Measurements from ENCODE around the gene PLPP1.

PLPP1 gene

DNA sequence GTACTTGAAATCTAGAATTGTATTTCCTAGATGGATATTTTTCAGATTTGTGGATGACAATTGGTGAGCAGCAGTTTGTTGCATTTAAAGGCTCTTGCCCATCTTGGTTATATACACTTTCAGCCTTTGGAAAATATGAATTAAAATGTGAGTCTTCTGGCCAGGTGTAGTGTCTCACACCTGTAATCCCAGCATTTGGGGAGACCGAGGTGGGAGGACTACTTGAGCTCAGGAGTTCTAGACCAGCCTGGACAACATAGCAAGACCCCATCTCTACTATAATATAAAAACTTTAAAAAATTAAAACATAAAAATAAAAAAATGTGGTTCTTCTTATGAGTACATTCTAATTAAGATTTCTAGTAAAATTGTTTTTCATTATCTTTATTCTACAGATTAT is 125.0 kb downstream of the PLPP1 start:
- no peak for DNase-seq (ENCODE audit: low read depth in 1 of 2, low spot score in 1 of 2)

- no peak for DNase-seq (ENCODE audit: low read depth in 1 of 2, low spot score in 1 of 2)
Observed at GRCh38 chr5:55407984-55408383, 126.8 kb downstream of the PLPP1 start.

- DNase-seq (ENCODE audit: low read depth in 1 of 2, low spot score in 1 of 2), result no peak
Observed at GRCh38 chr5:55407059-55407684, 127.6 kb downstream of the PLPP1 start.

DNA sequence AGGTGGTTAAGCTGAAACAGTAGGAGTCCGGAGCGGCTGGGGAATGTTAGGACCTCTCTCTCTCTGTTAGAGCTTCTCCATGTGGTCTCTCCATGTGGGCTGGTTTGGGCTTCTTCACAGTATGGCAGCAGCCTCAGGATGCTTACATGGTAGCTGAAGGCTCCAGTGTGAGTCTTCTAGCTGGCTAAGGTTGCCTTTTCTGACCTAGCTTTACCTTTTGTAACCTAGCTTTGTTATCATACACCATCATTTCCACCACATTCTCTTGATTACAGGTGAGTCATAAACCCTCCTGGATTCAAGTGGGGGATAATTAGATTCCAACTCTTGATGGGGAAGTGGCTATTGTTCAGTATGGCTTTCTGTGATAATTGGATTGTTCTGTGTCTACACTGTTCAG is 128.5 kb downstream of the PLPP1 start:
- DNase-seq (ENCODE audit: low read depth in 1 of 2, low spot score in 1 of 2), result no peak

GRCh38 chr5:55402199-55402598 is 132.6 kb downstream of the PLPP1 start:
- DNase-seq (ENCODE audit: low read depth in 1 of 2, low spot score in 1 of 2), result no peak

GRCh38 chr5:55393501-55394175 is 141.1 kb downstream of the PLPP1 start:
- DNase-seq (ENCODE audit: low read depth in 1 of 2, low spot score in 1 of 2), result no peak

DNA sequence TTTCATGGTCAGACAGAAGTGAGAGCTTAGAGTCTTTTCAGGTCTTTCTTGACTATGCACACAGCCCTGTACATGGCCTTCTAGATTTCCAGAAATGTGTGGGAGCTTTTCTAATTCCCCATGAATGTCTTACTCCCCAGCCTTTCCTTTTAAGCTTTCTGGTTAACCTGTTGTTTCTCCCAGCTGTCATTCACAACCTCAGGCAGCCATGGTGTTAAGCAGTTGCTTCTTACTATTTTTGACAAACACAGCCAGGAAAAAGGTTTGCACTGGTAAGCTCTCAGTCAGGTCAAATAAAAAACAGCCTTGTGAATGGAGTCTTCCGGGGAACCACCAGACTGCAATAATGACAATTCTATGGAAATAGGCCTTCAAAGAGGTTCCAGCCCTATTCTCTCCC is 142.1 kb downstream of the PLPP1 start:
- no peak for DNase-seq (ENCODE audit: low read depth in 1 of 2, low spot score in 1 of 2)

GRCh38 chr5:55391707-55392106 is 143.1 kb downstream of the PLPP1 start:
- no peak for DNase-seq (ENCODE audit: low read depth in 1 of 2, low spot score in 1 of 2)

DNA sequence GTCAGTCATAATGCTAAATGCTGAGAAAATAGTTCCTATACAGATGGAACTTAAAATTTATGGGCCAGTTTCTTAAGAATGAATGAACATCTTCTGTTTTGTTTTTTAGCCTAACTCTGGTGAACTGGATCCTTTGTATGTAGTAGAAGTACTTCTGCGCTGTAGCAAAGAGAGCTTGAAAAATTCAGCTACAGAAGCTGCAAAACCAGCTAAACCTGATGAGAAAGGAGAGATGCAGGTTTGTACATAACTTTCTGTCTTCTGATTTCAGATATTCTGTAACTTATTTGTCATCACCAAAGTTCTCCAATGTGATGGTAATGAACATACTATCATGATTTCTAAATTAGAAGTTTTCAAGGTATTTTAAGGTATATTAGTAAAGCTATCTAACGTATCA is 146.9 kb downstream of the PLPP1 start:
- DNase-seq (ENCODE audit: low read depth in 1 of 2, low spot score in 1 of 2), result no peak

DNA sequence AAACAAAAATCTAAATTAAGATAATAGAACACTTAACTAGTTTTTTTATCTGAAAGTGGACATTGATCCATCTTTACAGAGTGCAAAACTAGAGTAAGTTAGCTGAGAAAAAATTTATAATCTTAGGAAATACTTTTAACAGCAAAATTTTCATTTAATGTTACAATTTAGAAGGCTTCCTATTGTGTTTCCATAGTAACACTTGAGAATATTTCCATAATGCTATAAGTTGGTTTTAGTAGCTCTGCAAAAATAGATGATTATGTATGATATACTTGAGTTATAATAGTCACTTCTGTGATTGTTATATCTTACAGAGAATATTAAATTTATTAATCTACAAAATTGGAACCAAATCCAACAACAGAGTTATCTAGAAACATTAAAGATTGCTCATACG is 148.4 kb downstream of the PLPP1 start:
- no peak for DNase-seq (ENCODE audit: low read depth in 1 of 2, low spot score in 1 of 2)

- no peak for DNase-seq (ENCODE audit: low read depth in 1 of 2, low spot score in 1 of 2)
Observed at GRCh38 chr5:55385846-55386245, 148.9 kb downstream of the PLPP1 start.

DNA sequence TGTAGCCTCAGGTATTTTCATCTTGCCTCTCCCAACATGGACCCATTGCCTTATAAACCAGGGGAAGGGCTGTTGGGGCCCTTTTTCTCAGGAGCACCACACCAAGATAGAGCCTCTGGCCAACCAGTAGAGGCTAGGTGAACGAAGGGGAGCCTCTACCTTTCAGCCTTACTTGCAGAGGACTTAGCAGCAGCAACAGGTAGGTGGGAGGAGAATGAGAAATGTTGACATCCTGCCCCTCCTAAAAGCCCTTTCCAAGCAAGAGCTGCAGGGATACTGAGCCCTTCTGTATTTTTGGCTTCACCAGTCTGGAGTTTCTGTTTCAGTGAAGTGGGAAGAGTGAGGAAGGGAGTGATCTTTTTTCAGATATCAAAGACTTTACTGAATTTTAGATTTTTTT is 149.5 kb downstream of the PLPP1 start:
- no peak for DNase-seq (ENCODE audit: low read depth in 1 of 2, low spot score in 1 of 2)

- no peak for DNase-seq (ENCODE audit: low read depth in 1 of 2, low spot score in 1 of 2)
Observed at GRCh38 chr5:55384072-55384471, 150.7 kb downstream of the PLPP1 start.

DNA sequence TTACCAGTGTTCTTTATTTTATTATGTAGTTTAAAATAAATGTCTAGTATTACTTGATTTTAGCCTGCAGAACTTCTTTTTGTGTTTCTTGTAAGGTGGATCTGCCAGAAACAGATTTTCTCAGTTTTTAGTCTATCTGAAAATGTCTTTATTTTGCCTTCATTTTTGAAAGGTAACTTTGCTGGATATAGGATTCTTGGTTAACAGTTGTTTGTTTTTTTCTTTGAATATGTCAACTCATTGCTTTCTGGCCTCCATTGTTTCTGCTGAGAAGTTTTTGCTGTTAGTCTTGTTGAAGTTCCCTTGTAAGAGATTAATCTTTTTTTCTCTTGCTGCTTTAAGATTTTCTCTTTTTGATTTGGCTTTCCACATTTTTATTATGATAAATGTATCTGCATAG is 151.5 kb downstream of the PLPP1 start:
- DNase-seq (ENCODE audit: low read depth in 1 of 2, low spot score in 1 of 2), result no peak

- no peak for DNase-seq (ENCODE audit: low read depth in 1 of 2, low spot score in 1 of 2)
Observed at GRCh38 chr5:55377810-55378209, 157.0 kb downstream of the PLPP1 start.
